HG03558 (cell line): ENCODE data around the gene GLO1.
A peak's percentile ranks its signal among the peaks of the same experiment; 100 is the strongest.

Experiments
- ATAC-seq: cut with Tn5 transposase; IDR thresholded peaks from one replicate; pipeline ENCODE4 v1.9.1; 2021; ENCODE audit warnings: moderate number of reproducible peaks; ENCODE audit not compliant: unreplicated experiment; ENCODE audit errors: extremely low read depth

GLO1 gene

DNA sequence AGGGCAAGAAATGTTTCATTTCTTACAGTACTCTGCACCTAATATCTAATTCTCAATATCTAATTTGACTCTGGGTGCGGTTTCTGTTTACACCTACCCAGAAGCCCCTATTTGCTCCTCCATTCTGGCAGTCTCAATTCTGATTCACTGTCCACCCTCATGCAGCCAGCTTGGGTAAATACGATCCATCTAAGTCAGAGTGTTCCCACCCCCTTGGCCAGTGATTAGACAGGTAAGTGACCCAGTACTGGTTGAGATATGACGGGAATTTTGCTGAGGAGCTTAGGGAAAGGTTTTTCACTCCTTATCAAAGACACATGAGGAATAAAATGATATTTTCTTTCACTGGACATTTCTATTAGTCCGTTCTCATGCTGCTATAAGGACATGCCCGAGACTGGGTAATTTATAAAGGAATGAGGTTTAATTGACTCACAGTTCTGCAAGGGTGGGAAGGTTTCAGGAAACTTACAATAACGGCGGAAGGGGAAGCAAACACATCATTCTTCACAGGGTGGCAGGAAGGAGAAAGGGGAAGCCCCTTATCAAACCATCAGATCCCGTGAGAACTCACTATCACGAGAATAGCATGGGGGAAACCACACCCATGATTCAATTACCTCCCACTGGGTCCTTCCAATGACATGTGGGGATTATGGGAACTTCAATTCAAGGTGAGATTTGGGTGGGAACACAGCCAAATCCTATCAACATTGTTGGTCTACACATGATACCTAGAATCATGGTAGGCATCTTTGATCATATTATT, 29.4 kb downstream of the GLO1 start:
- ATAC-seq, result no peak

DNA sequence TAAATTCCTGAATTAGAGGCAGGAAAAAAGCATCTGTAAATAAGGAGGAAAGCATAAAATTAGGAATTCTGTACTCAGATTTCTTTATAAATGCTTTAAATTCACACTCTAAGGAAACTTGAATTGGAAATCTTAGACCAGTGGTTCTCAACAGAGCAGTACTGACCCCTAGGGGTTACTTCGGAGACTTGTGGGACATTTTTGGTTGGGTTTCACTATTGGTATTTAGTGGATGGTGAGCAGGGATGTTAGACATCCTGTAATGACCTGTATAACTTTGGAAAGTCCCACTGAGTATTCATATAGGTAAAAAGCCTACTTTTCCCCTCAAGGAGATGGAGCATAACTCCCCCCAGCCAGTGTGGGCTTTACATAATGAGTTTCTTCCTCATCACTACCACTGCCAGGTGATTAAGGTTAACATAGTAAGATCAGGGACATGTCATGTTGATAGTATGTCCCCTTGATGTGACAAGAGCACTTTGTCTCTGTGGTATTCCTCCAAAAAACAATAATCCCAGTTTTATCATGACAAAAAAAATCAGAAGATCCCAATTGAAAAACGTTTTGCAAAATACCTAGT, 31.0 kb downstream of the GLO1 start:
- peak; percentile 52 for ATAC-seq

GRCh38 chr6:38658418-38659167, 44.4 kb downstream of the GLO1 start:
- ATAC-seq, result no peak

DNA sequence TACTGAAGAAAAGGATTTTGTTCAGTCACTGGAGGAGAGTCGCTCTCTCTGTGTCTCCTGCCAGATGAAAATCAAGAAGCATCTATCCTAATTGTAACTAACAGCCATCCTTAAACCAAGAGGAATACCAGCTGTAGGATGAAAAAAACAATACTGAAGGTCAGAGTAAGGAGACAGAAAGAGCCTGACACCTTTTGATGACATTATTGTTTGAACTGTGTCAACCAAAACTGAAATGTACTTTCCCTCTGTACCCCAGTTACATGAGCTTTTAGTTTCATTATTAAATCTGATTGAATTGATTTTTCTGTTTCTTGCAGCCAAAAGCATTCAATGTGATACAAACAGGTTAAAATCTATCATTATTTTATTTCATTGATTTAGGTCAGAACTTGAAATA, 46.0 kb downstream of the GLO1 start:
- ATAC-seq, result no peak

DNA sequence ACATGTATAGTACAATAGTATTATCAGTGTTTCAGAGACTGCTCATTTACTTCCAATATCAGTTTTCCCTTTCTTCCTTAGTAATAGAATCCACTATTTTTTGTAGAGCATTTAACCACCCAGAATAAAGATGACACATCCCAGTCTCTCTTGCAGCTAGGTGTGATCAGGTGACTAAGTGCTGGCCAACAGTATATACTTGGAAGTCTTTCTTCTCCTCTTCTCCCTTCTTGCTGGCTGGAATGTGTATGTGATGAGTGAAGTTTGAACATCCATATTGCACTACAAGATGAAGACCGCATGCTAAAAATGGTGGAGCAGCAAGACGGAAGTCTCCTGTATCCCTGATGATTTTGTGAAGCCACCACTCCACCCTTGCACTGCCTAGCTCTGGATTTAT, 48.7 kb downstream of the GLO1 start:
- ATAC-seq, result no peak

DNA sequence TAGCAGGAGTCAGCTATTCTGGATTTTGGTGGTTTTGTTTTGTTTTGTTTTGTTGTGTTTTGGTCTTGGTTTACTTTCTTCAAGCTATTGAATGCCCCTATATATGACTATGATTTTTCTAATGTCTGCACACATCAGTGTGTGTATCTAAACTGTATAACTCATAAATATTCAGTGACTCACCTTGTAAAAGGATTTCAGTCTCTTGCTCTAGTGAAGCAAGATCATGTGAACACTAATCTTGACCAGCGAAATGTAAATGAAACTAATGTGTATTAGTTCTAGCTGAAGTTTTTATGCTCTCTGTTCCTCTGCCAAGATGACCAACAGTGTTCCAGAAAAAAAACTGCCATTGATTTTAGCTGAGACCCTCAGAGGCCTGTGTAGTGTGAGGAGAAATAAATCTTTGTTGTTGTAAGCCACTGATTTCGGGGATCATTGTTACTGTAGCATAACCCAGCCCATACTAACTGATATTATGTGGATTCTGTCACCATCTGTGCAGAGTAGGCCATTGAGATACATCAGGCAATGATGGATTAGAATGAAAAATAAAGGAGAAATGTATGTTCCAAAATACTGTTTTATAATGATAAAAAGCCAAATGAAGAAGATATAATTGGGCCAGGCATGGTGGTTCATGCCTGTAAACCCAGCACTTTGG, 51.7 kb downstream of the GLO1 start:
- ATAC-seq, result no peak

DNA sequence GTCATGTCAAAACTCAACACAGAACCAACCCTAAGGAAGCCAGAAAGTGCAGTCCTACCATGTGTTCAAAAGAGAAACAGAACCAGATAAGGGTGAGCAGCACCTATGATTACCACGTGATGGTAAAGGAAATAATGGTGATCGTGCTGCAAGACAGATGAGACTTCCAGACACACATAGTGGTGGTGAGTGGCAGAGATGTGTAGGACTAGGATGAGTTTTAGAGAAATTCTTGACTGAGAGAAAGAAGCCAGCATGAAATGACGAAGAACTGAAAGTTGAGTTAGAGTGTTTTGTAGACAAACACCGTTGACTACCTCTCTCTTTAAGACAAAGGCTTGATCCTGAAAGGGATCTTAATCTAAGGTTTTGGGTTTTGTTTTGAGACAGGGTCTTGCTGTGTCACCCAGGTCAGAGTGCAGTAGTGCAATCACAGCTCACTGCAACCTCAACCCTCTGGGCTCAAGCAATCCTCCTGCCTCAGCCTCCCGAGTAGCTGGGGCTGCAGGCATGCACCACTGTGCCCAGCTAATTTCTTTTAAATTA, 52.7 kb downstream of the GLO1 start:
- no peak for ATAC-seq

- no peak for ATAC-seq
Observed at GRCh38 chr6:38649744-38650143, 53.2 kb downstream of the GLO1 start.

- no peak for ATAC-seq
Observed at GRCh38 chr6:38648629-38649028, 54.3 kb downstream of the GLO1 start.

DNA sequence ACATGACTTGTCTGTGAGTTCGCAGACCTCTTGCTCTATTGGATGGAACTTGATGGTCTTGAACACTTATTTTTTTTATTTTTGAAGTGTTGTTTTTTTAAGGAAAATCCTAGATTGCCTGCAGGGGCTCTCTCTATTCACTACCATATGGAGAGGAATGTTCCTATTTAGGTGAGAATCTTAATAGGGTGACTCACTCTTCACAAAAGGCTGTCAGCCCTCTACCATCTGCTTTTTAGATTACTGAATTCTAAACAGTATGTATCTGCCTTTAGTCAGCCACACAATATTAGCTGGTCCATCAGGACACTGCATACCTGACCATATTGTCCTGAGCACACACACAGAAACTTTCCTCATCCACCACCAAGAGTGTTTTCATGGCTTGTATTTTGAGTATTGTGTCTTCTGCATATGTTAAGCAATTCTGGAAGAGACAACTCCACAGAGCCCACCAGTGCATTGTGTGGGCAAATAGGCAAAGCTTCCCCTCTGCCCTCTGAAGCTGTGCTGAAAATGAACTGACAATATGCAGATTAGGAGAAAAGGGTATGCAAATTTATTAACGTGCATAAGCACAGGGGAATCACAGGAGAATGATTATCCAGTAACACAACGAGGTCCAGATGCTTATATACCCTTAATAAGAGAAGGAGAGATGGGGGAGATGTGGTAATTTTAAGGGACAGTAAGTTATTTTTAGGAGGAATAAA, 56.6 kb downstream of the GLO1 start:
- ATAC-seq, result no peak

- ATAC-seq, result no peak
Observed at GRCh38 chr6:38644951-38645350, 58.0 kb downstream of the GLO1 start.

DNA sequence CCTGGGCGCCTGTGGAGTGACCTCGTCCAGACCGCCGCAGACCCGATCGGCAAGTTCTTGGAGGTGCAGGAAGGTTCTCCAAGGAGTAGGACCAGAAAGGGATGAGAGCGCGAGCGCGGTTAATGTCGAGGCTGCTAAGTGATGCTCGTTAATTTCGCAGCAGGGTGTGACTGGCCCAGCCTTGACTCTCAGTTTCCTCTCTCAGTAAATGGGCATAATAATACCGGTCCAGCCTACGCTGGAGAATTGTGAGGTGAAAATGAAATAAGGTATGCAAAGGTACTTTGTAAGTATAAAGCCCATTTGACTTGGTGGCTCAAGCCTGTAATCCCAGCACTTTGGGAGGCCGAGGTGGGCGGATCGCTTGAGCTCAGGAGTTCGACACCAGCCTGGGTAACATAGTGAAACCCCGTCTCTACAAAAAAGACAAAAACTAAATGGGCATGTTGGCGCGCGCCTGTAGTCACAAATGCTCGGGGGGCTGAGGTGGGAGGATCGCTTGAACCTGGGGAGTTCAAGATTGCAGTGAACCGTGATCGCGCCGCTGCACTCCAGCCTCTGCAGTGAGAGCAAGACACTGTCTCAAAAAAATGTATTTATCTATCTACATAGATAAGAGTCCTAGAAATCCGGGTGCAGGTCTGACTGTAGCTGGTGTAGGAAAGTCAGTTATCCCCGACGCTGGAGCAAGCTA, 62.6 kb downstream of the GLO1 start:
- no peak for ATAC-seq

DNA sequence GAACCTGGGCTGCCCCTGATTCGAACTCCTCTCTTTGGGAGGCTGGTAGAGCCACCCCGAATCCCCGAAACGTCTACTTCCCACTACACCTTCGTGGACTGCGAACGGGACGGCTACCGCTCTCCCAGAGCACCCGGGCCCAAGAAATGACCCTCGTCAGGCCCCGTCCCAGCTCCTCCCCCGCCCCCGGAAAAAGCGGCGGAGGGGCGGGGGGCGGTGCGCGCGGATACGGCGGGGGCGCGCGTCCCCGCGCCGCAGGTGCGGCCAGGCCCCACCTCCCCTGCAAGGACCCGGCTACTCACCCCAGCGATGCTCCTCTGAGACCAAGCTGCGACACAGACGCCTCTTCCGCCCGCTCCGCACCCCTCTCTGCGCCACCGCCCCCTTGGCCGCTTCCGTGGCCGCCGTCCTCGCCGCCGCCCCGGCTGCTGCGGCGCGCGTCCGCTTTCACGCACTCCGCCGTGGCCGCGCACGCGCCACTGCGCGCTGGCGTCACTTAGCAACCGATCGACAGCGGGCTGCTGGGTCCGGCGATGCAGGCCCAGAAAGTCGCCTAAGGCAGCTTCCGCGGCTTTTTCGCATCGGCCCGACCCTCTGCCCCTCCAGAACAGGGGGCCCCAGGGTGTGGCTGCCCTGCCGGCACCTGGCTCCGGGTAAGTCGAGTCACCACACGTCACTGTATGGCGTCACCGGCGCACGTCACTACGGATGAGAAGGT, 63.3 kb downstream of the GLO1 start, which contains the start of gene BTBD9:
Gene BTBD9, minus strand, starts transcription at position 432 of the 718 bp plus-strand sequence.
- peak; percentile 60 for ATAC-seq

- ATAC-seq, result peak; percentile 16
Observed at GRCh38 chr6:38638941-38639497, 63.9 kb downstream of the GLO1 start.

DNA sequence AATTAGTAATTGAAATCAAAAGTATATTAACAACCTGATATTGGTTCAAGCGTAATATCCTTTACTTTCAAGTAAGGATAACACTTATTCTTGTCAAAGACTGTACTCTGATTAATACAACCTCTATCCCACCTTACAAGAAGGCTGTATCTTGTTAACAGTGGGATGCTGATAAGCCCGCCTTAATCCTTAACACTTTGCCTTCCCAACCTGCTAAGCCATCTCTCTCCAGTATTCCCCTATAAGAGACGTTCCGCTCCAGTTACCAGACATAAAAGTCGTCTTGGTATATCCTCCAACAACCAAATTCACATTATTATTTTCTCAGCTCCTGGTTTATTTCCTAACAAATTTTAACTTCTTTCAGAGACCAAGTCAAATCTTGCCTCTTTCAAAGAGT, 65.2 kb downstream of the GLO1 start:
- ATAC-seq, result no peak

DNA sequence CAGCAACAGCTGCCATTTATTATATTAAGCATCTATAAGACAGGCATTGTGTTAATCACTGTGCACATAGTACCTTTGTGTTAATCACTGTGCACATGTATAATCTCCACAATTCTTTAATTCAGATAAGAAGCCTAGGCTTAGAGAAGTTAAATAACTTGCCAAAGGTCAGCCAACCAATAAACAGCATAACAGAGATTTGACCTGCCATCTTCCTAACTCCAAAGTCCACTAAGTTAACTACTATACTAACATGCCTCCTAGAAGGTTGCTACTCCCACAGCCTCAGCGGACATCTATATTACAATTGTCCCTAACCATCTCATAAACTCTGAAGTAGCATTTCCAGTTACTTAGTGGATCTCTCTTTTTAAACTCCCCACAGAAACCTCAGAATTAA, 66.9 kb downstream of the GLO1 start:
- ATAC-seq, result no peak

DNA sequence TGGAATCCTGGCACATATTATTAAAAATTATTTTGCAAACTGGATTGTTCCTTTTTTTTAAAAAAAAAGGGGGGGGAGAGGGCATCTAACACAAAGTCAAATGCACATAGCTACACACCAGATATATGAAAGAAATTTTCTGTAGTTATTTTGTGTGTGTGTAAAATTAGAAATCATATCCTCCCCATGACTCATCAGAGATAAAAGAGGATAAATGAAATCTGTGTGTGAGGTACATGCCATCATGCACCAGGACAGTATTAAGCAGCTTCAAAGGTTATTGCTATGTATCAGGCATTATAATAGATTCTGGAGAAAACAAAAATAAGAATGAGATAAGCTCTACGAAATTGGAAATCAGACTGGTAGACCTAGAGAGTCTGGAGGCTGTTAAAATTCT, 68.4 kb downstream of the GLO1 start:
- ATAC-seq, result no peak

- ATAC-seq, result no peak
Observed at GRCh38 chr6:38632490-38632889, 70.5 kb downstream of the GLO1 start.
